Nephron (organoid): ENCODE results near the gene NKX2-4.

Experiments
- H3K27ac Mint-ChIP-seq, 3 experiments: 2 replicates each; pipeline ENCODE4 v1.8.0; 2020; ENCODE audit warnings: mixed read lengths in 3 of 3, mild to moderate bottlenecking in 2 of 3, moderate library complexity in 1 of 3
- H3K27me3 Mint-ChIP-seq: 2 replicates; pipeline ENCODE4 v1.8.0; 2021; ENCODE audit warnings: low read depth, mild to moderate bottlenecking, moderate library complexity, mixed read lengths
- H3K36me3 Mint-ChIP-seq: 2 replicates; pipeline ENCODE4 v1.8.0; 2020; ENCODE audit warnings: low read depth, mixed read lengths
- H3K4me1 Mint-ChIP-seq: 2 replicates; pipeline ENCODE4 v1.8.0; 2020; ENCODE audit warnings: mixed read lengths
- H3K4me3 Mint-ChIP-seq, 3 experiments: 2 replicates each; pipeline ENCODE4 v1.8.0; 2020; ENCODE audit warnings: mild to moderate bottlenecking in 3 of 3, mixed read lengths in 3 of 3, moderate library complexity in 2 of 3
- H3K9me3 Mint-ChIP-seq: 2 replicates; pipeline ENCODE4 v1.8.0; 2020; ENCODE audit warnings: mixed read lengths
- CTCF ChIP-seq, 3 experiments: fragments of 200-600 bp; sonication (generic); IDR thresholded peaks; one replicate each; pipeline ENCODE4 v1.5.0; 2021; ENCODE audit warnings: antibody characterized with exemption in 3 of 3; ENCODE audit not compliant: unreplicated experiment in 3 of 3

NKX2-4 gene

GRCh38 chr20:21391185-21391971 lies 5.9 kb downstream of the NKX2-4 start:
- peaks cover 80% of the 10 kb centered on the region for H3K27me3 Mint-ChIP-seq
- H3K27ac Mint-ChIP-seq, result no peak overlapping the region
- peak overlapping the region; percentile 35 to 71 (median 51) for H3K4me3 Mint-ChIP-seq
- H3K9me3 Mint-ChIP-seq, result no peaks in the 10 kb centered on the region
- no peak for TF ChIP-seq CTCF (IDR thresholded peaks at IDR 0.05; ENCODE audit: unreplicated experiment in 3 of 3)
- peaks cover 10% of the 10 kb centered on the region for H3K4me1 Mint-ChIP-seq
- H3K36me3 Mint-ChIP-seq, result peaks cover 40% of the 10 kb centered on the region

- H3K36me3 Mint-ChIP-seq, result peaks cover 42% of the 10 kb centered on the region
- H3K4me3 Mint-ChIP-seq, result no peak overlapping the region
- peaks cover 10% of the 10 kb centered on the region for H3K4me1 Mint-ChIP-seq
Observed at GRCh38 chr20:21390768-21391167, 6.6 kb downstream of the NKX2-4 start.

GRCh38 chr20:21389368-21389767 lies 8.0 kb downstream of the NKX2-4 start:
- H3K9me3 Mint-ChIP-seq, result no peaks in the 10 kb centered on the region
- H3K27ac Mint-ChIP-seq, result no peak overlapping the region
- H3K27me3 Mint-ChIP-seq, result peaks cover 61% of the 10 kb centered on the region
- peaks cover 10% of the 10 kb centered on the region for H3K4me1 Mint-ChIP-seq
- no peak for TF ChIP-seq CTCF (IDR thresholded peaks at IDR 0.05; ENCODE audit: unreplicated experiment in 3 of 3)
- no peak overlapping the region for H3K4me3 Mint-ChIP-seq
- H3K36me3 Mint-ChIP-seq, result peaks cover 48% of the 10 kb centered on the region

More at GRCh38 chr20:21390768-21391167, 6.6 kb downstream of the NKX2-4 start:
- Mint-ChIP-seq H3K27me3 (peaks cover 75% of the 10 kb centered on the region), H3K9me3 (no peaks in the 10 kb centered on the region), H3K27ac (no peak overlapping the region)
- no peak for TF ChIP-seq CTCF (IDR thresholded peaks at IDR 0.05; ENCODE audit: unreplicated experiment in 3 of 3)

GRCh38 chr20:21388566-21388965 lies 8.8 kb downstream of the NKX2-4 start:
- H3K9me3 Mint-ChIP-seq, result no peaks in the 10 kb centered on the region

GRCh38 chr20:21387528-21387927 lies 9.8 kb downstream of the NKX2-4 start:
- Mint-ChIP-seq H3K27me3 (peaks cover 42% of the 10 kb centered on the region), H3K36me3 (peaks cover 63% of the 10 kb centered on the region), H3K4me3 (no peak overlapping the region), H3K4me1 (peaks cover 10% of the 10 kb centered on the region), H3K27ac (no peak overlapping the region), H3K9me3 (no peaks in the 10 kb centered on the region)
- no peak for TF ChIP-seq CTCF (IDR thresholded peaks at IDR 0.05; ENCODE audit: unreplicated experiment in 3 of 3)

More at GRCh38 chr20:21388566-21388965, 8.8 kb downstream of the NKX2-4 start:
- Mint-ChIP-seq H3K27ac (no peak overlapping the region), H3K4me1 (peaks cover 10% of the 10 kb centered on the region), H3K36me3 (peaks cover 55% of the 10 kb centered on the region), H3K27me3 (peaks cover 53% of the 10 kb centered on the region), H3K4me3 (no peak overlapping the region)
- TF ChIP-seq CTCF (IDR thresholded peaks at IDR 0.05; ENCODE audit: unreplicated experiment in 3 of 3), result no peak

- peaks cover 2% of the 10 kb centered on the region for H3K4me1 Mint-ChIP-seq
- peaks cover 65% of the 10 kb centered on the region for H3K36me3 Mint-ChIP-seq
- TF ChIP-seq CTCF (IDR thresholded peaks at IDR 0.05; ENCODE audit: unreplicated experiment in 3 of 3), result no peak
- no peak overlapping the region for H3K4me3 Mint-ChIP-seq
- peaks cover 28% of the 10 kb centered on the region for H3K27me3 Mint-ChIP-seq
- H3K9me3 Mint-ChIP-seq, result no peaks in the 10 kb centered on the region
- H3K27ac Mint-ChIP-seq, result no peak overlapping the region
Observed at GRCh38 chr20:21386111-21386510, 11.2 kb downstream of the NKX2-4 start.
